Colonic mucosa (tissue), 4 donors: ENCODE results near the gene CRTAC1. TPM values are rescaled to one million over a fixed set of nuclear protein-coding genes. Genes with fewer than 3 reads are reported as not detected.

Experiments used
- DNase-seq: peaks from one replicate; pipeline ENCODE4 v3.0.0-alpha.2; 2020
- H3K27ac ChIP-seq: fragments of 200-600 bp; one replicate; pipeline ENCODE4 v1.8.0; 2021
- H3K27me3 ChIP-seq: fragments of 200-600 bp; one replicate; pipeline ENCODE4 v1.8.0; 2021
- H3K36me3 ChIP-seq: fragments of 200-600 bp; one replicate; pipeline ENCODE4 v1.8.0; 2021
- H3K4me1 ChIP-seq: fragments of 200-600 bp; one replicate; pipeline ENCODE4 v1.8.0; 2021; ENCODE audit warnings: mild to moderate bottlenecking
- H3K4me3 ChIP-seq: fragments of 200-600 bp; one replicate; pipeline ENCODE4 v1.8.0; 2021
- H3K9ac ChIP-seq, 2 donors: one replicate each; pipeline ENCODE4 v1.7.0; 2013; ENCODE audit warnings: control low read depth in 2 of 2, low read depth in 2 of 2, low read length in 2 of 2
- H3K9me3 ChIP-seq: fragments of 200-600 bp; one replicate; pipeline ENCODE4 v1.8.0; 2021
- intact Hi-C: fragments of 100-400 bp; cut with DNase I; formaldehyde crosslinking; loops from one replicate; pipeline ENCODE4 v1.14.1; 2022
- total RNA-seq, 2 donors: library from RNA; stranded (reverse); fragmentation: NEBNext Ultra II Directional in 1 of 2; extraction: Animal tissue kit (Norgen Biotek cat#: 25700) in 1 of 2; gene quantifications; one replicate each; pipeline ENCODE4 v1.2.1, GENCODE V29; 2021
- TF ChIP-seq, protein P1 (sequence below): fragments of 200-600 bp; IDR thresholded peaks from one replicate; pipeline ENCODE4 v1.8.0; 2022; ENCODE audit warnings: antibody characterized with exemption, mild to moderate bottlenecking
- donor health status: healthy.
- donor health status: DM: no; HTN: no; CAD: no.
- donor health status: DM: no; HTN: no; CAD: no.

Gene CRTAC1
- total RNA-seq, 2 donors from 2014 or later: 0.17 to 1.4 TPM

DNA sequence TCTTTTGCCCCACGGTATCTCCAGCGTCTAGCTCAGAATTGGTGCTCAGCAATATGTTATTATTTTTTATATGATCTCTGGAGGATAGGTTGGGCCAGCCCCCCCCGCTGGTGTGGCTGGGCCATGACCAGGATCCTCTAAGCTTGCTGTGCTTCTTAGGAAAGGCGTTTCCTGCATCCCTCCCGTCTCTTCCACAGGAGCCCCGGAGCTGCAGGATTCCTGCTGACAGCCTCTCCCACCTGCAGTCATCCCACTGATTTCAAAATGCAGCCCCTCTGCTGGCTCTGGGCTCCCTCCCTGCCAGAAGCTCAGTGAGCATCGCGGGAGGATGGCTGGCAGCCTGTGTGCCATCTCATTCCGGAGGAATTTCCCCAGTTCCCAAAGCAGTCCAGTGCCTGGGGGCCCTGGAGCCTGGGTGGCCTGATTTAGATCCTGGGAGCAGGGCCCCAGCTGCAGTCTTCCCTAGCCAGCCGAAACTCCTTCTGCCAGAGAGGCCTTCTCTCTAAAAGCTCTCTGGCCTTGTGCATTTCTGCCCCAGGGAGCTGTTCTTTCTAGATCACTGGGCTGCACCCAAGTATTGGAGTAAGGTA is 202.6 kb downstream of the CRTAC1 start:
- DNase-seq: no peak
- intact Hi-C loops: no loop called here
- Histone ChIP-seq H3K4me3 (no peak overlapping the region), H3K27me3 (no peaks in the 10 kb centered on the region), H3K4me1 (no peaks in the 10 kb centered on the region), H3K9me3 (no peaks in the 10 kb centered on the region), H3K36me3 (no peaks in the 10 kb centered on the region), H3K27ac (no peak overlapping the region), H3K9ac (no peak overlapping the region)
- TF ChIP-seq, protein P1, sequence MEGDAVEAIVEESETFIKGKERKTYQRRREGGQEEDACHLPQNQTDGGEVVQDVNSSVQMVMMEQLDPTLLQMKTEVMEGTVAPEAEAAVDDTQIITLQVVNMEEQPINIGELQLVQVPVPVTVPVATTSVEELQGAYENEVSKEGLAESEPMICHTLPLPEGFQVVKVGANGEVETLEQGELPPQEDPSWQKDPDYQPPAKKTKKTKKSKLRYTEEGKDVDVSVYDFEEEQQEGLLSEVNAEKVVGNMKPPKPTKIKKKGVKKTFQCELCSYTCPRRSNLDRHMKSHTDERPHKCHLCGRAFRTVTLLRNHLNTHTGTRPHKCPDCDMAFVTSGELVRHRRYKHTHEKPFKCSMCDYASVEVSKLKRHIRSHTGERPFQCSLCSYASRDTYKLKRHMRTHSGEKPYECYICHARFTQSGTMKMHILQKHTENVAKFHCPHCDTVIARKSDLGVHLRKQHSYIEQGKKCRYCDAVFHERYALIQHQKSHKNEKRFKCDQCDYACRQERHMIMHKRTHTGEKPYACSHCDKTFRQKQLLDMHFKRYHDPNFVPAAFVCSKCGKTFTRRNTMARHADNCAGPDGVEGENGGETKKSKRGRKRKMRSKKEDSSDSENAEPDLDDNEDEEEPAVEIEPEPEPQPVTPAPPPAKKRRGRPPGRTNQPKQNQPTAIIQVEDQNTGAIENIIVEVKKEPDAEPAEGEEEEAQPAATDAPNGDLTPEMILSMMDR: no peak

DNA sequence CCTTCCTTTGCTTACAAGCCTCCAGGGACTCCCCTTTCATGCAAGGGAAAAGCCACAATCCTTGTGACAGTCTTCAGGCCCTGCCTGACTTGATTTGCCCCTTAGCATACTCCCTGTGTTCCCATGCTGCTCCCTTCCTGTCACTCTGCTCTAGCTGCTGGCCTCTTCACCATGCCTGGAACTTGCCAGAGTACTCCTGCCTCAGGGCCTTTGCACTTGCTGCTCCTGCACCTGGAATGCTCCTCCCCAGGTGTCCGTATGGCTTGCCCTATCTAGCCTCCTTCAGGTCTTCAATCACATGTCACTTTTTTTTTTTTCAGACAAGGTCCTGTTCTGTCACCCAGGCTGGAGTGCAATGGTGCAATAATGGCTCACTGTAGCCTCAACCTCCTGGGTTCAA is 203.5 kb downstream of the CRTAC1 start:
- TF ChIP-seq, protein P1: no peak
- Histone ChIP-seq H3K9ac (no peak overlapping the region), H3K4me1 (no peaks in the 10 kb centered on the region), H3K27me3 (no peaks in the 10 kb centered on the region), H3K27ac (no peak overlapping the region), H3K9me3 (no peaks in the 10 kb centered on the region), H3K4me3 (no peak overlapping the region), H3K36me3 (no peaks in the 10 kb centered on the region)
- intact Hi-C loops: no loop called here
- no peak for DNase-seq

DNA sequence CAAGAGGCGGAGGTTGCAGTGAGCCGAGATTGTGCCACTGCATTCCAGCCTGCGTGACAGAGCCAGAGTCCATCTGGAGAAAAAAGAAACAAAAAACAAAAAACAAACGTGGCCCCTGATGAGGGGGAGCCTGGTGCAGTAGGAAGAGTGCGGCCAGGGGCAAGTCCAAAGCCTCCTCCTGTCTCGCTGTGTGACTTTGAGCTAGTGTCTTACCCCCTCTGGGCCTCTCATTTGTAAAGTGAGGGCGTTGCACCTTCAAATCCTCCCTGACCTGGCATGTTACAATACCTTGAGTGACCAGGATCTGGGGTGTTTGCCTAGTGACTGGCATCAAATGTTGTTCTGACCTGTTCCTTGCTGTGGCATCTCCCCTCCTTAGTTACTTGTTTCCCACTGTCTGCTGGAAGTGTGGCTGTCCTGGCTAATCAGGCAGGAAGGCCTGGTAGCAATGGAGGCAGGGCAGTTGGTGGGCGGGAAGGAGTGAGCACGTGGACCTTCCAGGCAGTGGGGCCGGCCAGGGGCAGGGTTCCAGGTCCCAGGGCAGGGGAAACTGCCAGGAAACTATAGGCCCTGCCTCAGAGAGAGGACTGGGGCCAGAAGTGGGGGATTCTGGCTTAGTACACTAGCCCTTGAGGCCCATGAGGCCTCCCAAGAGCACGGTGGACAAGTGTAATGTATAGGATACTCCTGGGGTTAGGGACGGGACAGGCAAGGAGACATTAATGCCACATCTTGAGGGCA is 205.2 kb downstream of the CRTAC1 start:
- intact Hi-C loops: no loop called here
- TF ChIP-seq, protein P1: no peak

DNA sequence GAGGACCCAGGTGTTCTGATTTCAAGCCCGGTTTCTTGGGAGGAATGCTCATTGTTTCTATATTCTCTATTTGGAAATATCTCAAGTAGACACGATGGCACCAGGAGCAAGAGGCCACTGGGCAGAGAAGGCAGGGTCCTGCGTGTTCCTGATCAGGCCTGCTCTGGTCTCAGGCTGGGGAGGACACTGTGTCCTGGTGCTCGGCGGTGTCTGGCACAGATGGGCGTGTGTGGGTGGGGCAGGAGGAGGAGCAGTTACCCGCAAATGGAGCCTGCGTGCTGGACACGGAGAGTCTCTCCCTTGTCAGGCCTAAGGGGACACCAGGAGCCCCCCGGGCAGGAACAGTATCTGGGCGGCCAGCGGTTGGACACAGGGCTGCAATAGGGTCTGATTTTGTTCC is 206.7 kb downstream of the CRTAC1 start:
- no peak overlapping the region for H3K4me3 ChIP-seq
- H3K27me3 ChIP-seq: no peaks in the 10 kb centered on the region
- no peaks in the 10 kb centered on the region for H3K4me1 ChIP-seq
- no peak for DNase-seq
- intact Hi-C loops: no loop called here
- no peak overlapping the region for H3K9ac ChIP-seq
- TF ChIP-seq, protein P1: no peak
- H3K36me3 ChIP-seq: no peaks in the 10 kb centered on the region
- no peak overlapping the region for H3K27ac ChIP-seq
- no peaks in the 10 kb centered on the region for H3K9me3 ChIP-seq

More for the DNA sequence above, 205.2 kb downstream of the CRTAC1 start:
- no peaks in the 10 kb centered on the region for H3K9me3 ChIP-seq
- no peak for DNase-seq
- no peaks in the 10 kb centered on the region for H3K4me1 ChIP-seq
- no peaks in the 10 kb centered on the region for H3K27me3 ChIP-seq
- no peak overlapping the region for H3K27ac ChIP-seq
- no peak overlapping the region for H3K4me3 ChIP-seq
- no peaks in the 10 kb centered on the region for H3K36me3 ChIP-seq
- no peak overlapping the region for H3K9ac ChIP-seq

DNA sequence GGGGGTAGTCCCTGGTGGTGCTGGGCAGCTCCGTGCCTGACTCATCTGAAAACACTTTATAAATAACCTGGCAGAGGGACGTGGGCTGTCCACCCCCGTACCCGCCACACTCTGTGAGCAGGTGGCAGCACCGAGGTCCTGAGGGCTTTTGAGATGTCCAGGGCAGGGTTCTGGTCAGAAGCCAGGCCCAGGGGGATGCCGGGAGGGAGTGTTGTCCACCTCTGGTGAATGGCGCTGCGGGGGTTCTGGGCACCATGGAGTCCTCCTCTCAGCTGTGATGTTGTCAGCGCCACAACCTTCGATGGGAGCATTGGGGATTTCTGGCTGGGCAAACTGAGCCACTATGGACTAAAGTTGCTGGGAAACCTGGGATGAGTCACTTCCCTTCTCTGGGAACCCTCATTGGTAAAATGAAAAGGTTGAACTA is 208.1 kb downstream of the CRTAC1 start:
- TF ChIP-seq, protein P1: no peak
- Histone ChIP-seq H3K9me3 (no peaks in the 10 kb centered on the region), H3K4me3 (no peak overlapping the region), H3K4me1 (no peaks in the 10 kb centered on the region), H3K36me3 (no peaks in the 10 kb centered on the region), H3K27me3 (no peaks in the 10 kb centered on the region), H3K27ac (no peak overlapping the region), H3K9ac (no peak overlapping the region)
- DNase-seq: no peak
- intact Hi-C loops: no loop called here
